HG02885 (cell line): Measurements from ENCODE around the gene SYT5.
"Not testable (repeated sequence)": the region's sequence is repeated elsewhere in the genome, so short reads cannot be mapped to it uniquely, and the experiment has no call there.

Source experiments
- ATAC-seq: cut with Tn5 transposase; IDR thresholded peaks from one replicate; pipeline ENCODE4 v1.9.1; 2021; ENCODE audit warnings: mild to moderate bottlenecking; ENCODE audit not compliant: unreplicated experiment, poor library complexity

Gene SYT5

GRCh38 chr19:55179606-55180484, at the start of gene SYT5:
Gene SYT5, minus strand, starts transcription at chr19:55180289. Its CDS starts 1,248 bp downstream, at chr19:55179041.
- ATAC-seq, result no peak

GRCh38 chr19:55229789-55230182, 49.7 kb upstream of the SYT5 start:
- no peak for ATAC-seq

- no peak for ATAC-seq
Measured at GRCh38 chr19:55229145-55229788, 49.2 kb upstream of the SYT5 start.

DNA sequence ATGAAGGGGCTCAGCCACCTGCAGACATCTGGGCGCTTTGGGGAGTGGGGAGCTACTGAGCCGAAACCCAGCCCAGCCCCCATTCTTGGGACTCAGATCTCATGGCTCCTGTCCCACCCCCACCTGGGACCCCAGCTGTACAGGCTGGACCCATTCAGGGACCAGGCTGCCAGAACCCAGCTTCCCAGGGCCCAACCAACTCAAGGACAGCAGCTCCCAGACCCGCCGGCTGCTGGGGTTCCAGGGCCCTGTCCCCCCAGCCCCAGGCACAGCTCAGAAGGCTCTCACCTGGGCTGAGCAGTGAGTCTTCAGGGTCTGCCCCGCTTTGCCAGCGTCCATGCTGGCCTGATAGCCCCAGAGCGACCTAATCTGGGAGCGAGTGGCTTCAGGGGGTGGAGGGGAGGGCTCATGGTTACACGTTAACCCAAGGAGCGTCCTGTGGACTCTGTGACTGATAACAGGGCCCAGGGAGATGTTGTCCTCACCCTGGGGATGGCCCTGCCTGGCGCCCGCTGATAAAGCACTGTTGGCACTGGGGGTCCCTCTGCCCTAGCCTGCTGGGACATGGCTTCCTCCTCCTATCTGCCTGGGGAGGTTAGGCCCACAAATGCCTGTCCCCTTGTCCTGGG, 48.4 kb upstream of the SYT5 start, which contains the start of gene TMEM86B:
TSS of gene TMEM86B (minus strand) at position 361 of the 629 bp plus-strand sequence. CDS start at position 339, 22 bp downstream.
- no peak for ATAC-seq

- ATAC-seq, result no peak
Measured at GRCh38 chr19:55228015-55228391, 47.9 kb upstream of the SYT5 start.

DNA sequence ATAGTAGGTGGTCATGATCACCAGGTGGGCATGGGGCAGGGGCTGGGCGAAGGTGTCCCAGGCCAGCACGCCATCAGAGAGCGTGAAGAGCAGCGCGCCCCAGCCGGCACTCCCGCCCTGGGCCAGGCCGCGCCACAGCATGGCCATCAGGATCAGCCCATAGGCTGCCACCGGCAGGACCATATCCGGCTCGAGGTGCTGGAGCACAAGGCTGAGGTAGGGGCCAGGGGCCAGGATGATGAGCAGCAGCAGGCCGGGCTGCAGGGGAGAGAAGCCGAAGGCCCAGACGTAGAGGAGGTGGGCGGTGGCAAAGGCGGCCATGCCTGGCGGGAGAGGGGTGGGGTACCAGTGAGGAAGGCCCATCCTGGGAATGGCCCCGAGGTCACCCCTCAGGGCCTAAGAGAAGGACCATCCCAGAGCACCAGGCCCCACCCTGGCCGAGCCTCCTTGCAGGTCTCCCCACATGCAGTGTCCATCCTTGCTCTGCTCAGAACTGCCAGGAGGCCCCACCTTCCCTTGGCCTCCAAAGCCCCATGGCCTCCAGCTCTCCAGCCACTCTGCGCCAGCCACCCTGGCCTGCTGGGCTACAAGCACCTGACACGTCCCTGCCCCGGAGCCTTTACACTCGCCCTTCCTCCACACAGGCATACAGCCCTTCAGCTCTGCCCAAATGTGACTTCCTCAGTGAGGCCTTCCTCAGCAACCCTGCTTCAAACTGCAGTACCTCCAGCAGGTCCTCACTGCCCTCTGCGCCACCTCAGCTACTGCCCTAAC, 47.3 kb upstream of the SYT5 start:
- ATAC-seq, result no peak

GRCh38 chr19:55226788-55227187, 46.7 kb upstream of the SYT5 start:
- ATAC-seq, result no peak

GRCh38 chr19:55226273-55226672, 46.2 kb upstream of the SYT5 start:
- ATAC-seq, result no peak

- no peak for ATAC-seq
Measured at GRCh38 chr19:55225415-55225958, 45.4 kb upstream of the SYT5 start.

DNA sequence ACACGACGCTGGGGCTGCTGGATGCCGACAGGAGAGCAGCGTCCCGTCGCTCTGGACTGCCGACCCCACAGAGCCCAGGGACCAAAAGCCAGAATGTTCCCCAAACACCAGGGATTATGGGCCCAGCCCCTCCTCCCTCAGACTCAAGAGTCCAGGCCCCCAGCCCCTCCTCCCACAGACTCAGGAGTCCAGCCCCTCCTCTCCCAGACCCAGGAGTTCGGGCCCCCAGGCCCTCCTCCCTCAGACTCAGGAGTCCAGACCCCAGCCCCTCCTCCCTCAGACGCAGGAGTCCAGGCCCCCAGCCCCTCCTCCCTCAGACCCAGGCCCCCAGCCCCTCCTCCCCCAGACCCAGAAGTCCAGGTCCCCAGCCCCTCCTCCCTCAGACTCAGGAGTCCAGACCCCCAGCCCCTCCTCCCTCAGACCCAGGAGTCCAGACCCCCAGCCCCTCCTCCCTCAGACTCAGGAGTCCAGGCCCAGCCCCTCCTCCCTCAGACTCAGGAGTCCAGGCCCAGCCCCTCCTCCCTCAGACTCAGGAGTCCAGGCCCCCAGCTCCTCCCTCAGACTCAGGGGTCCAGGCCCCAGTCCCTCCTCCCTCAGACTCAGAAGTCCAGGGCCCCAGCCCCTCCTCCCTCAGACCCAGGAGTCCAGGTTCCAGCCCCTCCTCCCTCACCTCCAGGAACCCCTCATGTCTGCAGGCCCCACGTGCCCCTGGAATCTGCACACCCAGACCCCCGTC, 44.8 kb upstream of the SYT5 start:
- not testable (repeated sequence) for ATAC-seq

DNA sequence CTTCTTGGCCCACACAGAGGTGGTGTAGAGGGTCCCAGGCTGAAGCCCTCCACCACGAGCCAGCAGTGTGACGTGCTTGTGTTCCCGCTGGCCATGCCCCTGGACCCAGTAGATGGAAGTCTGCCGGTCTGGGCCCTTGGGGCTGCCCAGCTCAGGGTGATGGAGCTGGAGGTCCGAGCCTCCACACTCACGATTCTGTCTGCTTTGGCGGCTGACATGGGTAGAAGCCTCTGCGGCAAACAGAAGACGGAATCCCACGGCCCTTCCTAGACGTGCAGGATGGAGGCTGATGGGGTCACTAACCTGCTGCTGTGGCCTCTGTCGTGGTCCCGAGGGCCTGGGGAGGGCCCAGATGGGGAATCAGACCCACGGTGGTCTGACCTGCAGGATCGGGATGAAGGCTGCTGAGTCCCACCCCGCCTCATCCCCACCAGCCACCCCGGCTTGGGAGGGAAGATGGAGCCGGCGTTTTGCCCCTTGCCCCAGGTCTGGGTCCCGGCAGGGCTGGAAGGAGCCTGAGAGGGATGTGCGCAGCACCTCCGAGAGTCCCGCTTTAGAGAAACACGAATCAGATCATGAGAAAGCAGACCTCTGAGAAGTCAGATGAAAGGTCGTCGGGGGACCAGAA, 44.1 kb upstream of the SYT5 start:
- ATAC-seq, result no peak

DNA sequence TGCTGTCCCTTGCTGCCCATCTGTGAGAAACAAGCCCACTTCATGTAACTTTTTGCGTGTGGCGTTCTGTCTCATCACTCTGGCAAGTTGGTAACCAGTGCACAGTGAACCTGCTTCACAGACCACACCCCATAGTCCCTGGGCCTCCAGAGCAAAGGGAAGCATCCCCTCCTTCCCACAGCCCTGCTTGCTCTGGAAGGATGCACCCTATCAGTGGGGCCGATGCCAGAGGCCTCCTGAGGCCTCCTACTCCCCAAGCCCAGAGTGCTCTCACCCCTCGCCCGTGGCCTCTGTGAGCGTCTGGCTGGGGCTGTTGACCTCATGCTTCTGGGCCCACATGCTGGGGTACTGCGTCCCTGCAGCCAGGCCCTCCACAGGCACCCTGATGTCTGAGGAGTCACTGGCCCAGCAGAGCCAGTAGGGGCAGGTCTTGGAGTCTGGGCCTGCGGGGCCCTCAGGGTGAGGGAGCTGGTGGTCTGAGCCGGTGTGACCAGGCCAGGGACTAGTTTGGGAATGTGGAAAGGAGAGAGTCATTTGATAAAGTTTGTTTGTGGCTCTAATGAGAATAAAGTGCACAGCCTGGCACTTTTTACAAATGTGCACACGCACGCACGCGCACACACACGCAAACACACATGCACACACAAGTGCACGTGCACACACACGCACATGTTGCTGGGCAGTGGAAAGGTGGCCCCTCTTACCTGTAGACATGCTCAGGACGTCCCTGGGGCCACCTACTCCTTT, 43.4 kb upstream of the SYT5 start:
- no peak for ATAC-seq

DNA sequence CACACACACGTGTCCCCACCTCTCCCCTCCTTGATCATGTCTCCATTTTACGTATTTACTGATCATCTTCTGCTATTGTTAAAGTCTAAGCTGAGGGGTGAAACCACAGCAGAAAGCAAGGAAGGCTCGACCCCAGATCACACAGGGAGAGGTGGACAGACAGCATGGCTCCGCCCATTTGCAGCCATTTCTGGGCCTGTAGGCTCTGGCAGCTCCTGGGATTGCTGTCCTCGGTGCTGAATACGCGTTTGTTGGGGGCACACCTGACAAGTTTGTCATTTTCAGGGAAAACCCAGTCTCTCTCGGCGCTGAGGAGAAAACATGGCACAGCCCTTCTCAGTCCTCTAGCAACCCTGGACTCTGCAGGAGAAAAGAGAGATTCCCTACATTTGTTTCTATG, 40.4 kb upstream of the SYT5 start:
- no peak for ATAC-seq

- no peak for ATAC-seq
Measured at GRCh38 chr19:55216461-55217198, 36.5 kb upstream of the SYT5 start.

GRCh38 chr19:55213547-55213946, 33.5 kb upstream of the SYT5 start:
- no peak for ATAC-seq

- ATAC-seq, result no peak
Measured at GRCh38 chr19:55212447-55212846, 32.4 kb upstream of the SYT5 start.

GRCh38 chr19:55209693-55210472, 29.8 kb upstream of the SYT5 start:
- no peak for ATAC-seq
